Liver (tissue), 9 donors: ENCODE measurements around the gene PSMC3. TPM values are rescaled to one million over a fixed set of nuclear protein-coding genes. Genes with fewer than 3 reads are reported as not detected.

Source experiments
- DNase-seq: peaks from one replicate; pipeline ENCODE4 v3.0.0-alpha.2; 2017; ENCODE audit warnings: low spot score
- H3K27ac ChIP-seq, 2 donors: one replicate each; pipeline ENCODE4 v1.7.0; 2013; ENCODE audit warnings: inconsistent platforms in 2 of 2, low read length in 2 of 2, control low read depth in 1 of 2, low read depth in 1 of 2, mild to moderate bottlenecking in 1 of 2
- H3K27me3 ChIP-seq, 4 donors: one replicate each; pipeline versions ENCODE4 v1.6.1 to v1.7.0; 2013; ENCODE audit warnings: low read length in 3 of 4, inconsistent platforms in 1 of 4, mild to moderate bottlenecking in 1 of 4, moderate library complexity in 1 of 4; ENCODE audit not compliant: control insufficient read depth in 4 of 4, insufficient read depth in 4 of 4
- H3K36me3 ChIP-seq, 4 donors: one replicate each; pipeline versions ENCODE4 v1.6.1 to v1.7.0; 2013; ENCODE audit warnings: low read length in 3 of 4, mild to moderate bottlenecking in 3 of 4, low read depth in 1 of 4, moderate library complexity in 1 of 4; ENCODE audit not compliant: control insufficient read depth in 4 of 4, insufficient read depth in 3 of 4
- H3K4me1 ChIP-seq, 4 donors: one replicate each; pipeline versions ENCODE4 v1.6.1 to v1.7.0; 2013; ENCODE audit warnings: low read length in 3 of 4, mild to moderate bottlenecking in 3 of 4, moderate library complexity in 1 of 4; ENCODE audit not compliant: control insufficient read depth in 4 of 4, insufficient read depth in 4 of 4
- H3K4me3 ChIP-seq, 3 donors: one replicate each; pipeline versions ENCODE4 v1.6.1 to v1.7.0; 2013; ENCODE audit warnings: low read length in 3 of 3, control low read depth in 1 of 3, low read depth in 1 of 3, mild to moderate bottlenecking in 1 of 3
- H3K9ac ChIP-seq, 2 donors: one replicate each; pipeline ENCODE4 v1.7.0; 2013; ENCODE audit warnings: low read length in 2 of 2, mild to moderate bottlenecking in 2 of 2, moderate library complexity in 2 of 2, control low read depth in 1 of 2, low read depth in 1 of 2
- H3K9me3 ChIP-seq, 4 donors: one replicate each; pipeline versions ENCODE4 v1.6.1 to v1.7.0; 2013; ENCODE audit warnings: low read length in 3 of 4; ENCODE audit not compliant: control insufficient read depth in 4 of 4
- ATF3 ChIP-seq: IDR thresholded peaks from 2 replicates; pipeline ENCODE4 v1.6.1; 2016; ENCODE audit warnings: antibody characterized with exemption
- CTCF ChIP-seq: fragments of 150-350 bp; IDR thresholded peaks from 2 replicates; pipeline ENCODE4 v1.5.1; 2017; ENCODE audit warnings: improper control_type of control experiment, low read depth, low read length; ENCODE audit not compliant: missing input control
- EGR1 ChIP-seq, 2 donors: IDR thresholded peaks; 2 replicates each; pipeline ENCODE4 v1.6.1; 2016 to 2018; ENCODE audit warnings: antibody characterized with exemption in 2 of 2, low read depth in 2 of 2
- FOXA1 ChIP-seq: IDR thresholded peaks from 2 replicates; pipeline ENCODE4 v1.6.1; 2016; ENCODE audit warnings: antibody characterized with exemption
- FOXA2 ChIP-seq: IDR thresholded peaks from 2 replicates; pipeline ENCODE4 v1.6.1; 2016; ENCODE audit warnings: antibody characterized with exemption
- GABPA ChIP-seq, 2 donors: IDR thresholded peaks in 1 of 2; conservative IDR thresholded peaks in 1 of 2; 2 replicates each; pipeline ENCODE4 v1.6.1; 2016; ENCODE audit warnings: antibody characterized with exemption in 2 of 2, mild to moderate bottlenecking in 1 of 2, moderate library complexity in 1 of 2
- HNF4A ChIP-seq, 2 donors: conservative IDR thresholded peaks; 2 replicates each; pipeline ENCODE4 v1.6.1; 2016; ENCODE audit warnings: antibody characterized with exemption in 2 of 2, mild to moderate bottlenecking in 2 of 2
- HNF4G ChIP-seq: IDR thresholded peaks from 2 replicates; pipeline ENCODE4 v1.6.1; 2016; ENCODE audit warnings: antibody characterized with exemption
- JUND ChIP-seq, 2 donors: IDR thresholded peaks; 2 replicates each; pipeline ENCODE4 v1.6.1; 2016; ENCODE audit warnings: antibody characterized with exemption in 2 of 2
- MAX ChIP-seq: IDR thresholded peaks from 2 replicates; pipeline ENCODE4 v1.6.1; 2016; ENCODE audit warnings: antibody characterized with exemption
- NR2F2 ChIP-seq: IDR thresholded peaks from 2 replicates; pipeline ENCODE4 v1.6.1; 2016; ENCODE audit warnings: antibody characterized with exemption
- RAD21 ChIP-seq, 2 donors: IDR thresholded peaks; 2 replicates each; pipeline ENCODE4 v1.6.1; 2016; ENCODE audit warnings: antibody characterized with exemption in 2 of 2, mild to moderate bottlenecking in 2 of 2
- REST ChIP-seq: IDR thresholded peaks from 2 replicates; pipeline ENCODE4 v1.6.1; 2016; ENCODE audit warnings: antibody characterized with exemption, mild to moderate bottlenecking
- RXRA ChIP-seq, 2 donors: IDR thresholded peaks; 2 replicates each; pipeline ENCODE4 v1.6.1; 2017 to 2018; ENCODE audit warnings: antibody characterized with exemption in 2 of 2, mild to moderate bottlenecking in 1 of 2
- SP1 ChIP-seq: IDR thresholded peaks from 2 replicates; pipeline ENCODE4 v1.6.1; 2018; ENCODE audit warnings: antibody characterized with exemption, mild to moderate bottlenecking
- TAF1 ChIP-seq: conservative IDR thresholded peaks from 2 replicates; pipeline ENCODE4 v1.6.1; 2016; ENCODE audit warnings: antibody characterized with exemption, mild to moderate bottlenecking
- YY1 ChIP-seq: IDR thresholded peaks from 2 replicates; pipeline ENCODE4 v1.6.1; 2016; ENCODE audit warnings: antibody characterized with exemption, mild to moderate bottlenecking
- WGBS: extraction: QIAGEN DNeasy Blood & Tissue Kit; methylation state at CpG from one replicate; pipeline ENCODE4 v1.1.7; 2013; 5-methylcytosine and 5-hydroxymethylcytosine counted together
- polyA plus RNA-seq, 2 donors: library from polyadenylated mRNA; stranded (reverse) in 1 of 2; unstranded in 1 of 2; fragments of 200-250 nt in 1 of 2; fragments of >200 nt in 1 of 2; fragmentation: Nextera tagmentation in 1 of 2; extraction: Ambion mirVana in 1 of 2; gene quantifications; one replicate each; pipeline versions ENCODE4 v1.2.1 to v1.2.3, GENCODE V29; 2013 to 2015
- total RNA-seq, 2 donors: library from RNA; depleted of rRNA; stranded (reverse); fragments of >200 nt; gene quantifications; one replicate each; pipeline ENCODE4 v1.2.3, GENCODE V29; 2014
- TF ChIP-seq, protein P1 (sequence below): IDR thresholded peaks from 2 replicates; pipeline ENCODE4 v1.6.1; 2016; ENCODE audit warnings: antibody characterized with exemption
- donor health status: healthy.
- donor health status: healthy.
- donor health status: healthy.
- donor health status: healthy.
- donor health status: healthy.

PSMC3 gene
- total and polyA plus RNA-seq, 4 donors: 58.0 to 110 (median 103) TPM

- no peak within 1 kb of the TSS for H3K4me3 ChIP-seq
- H3K27ac ChIP-seq: no peak within 1 kb of the TSS
- H3K9ac ChIP-seq: no peak within 1 kb of the TSS
- 93% methylated on average over 32 of the region's 32 CpGs for WGBS
- no peaks in the 10 kb centered on the region for H3K27me3 ChIP-seq
- DNase-seq: no peak
- H3K9me3 ChIP-seq: no peaks in the 10 kb centered on the region
- no peak for TF ChIP-seq NR2F2
- no peak for TF ChIP-seq CTCF
- TF ChIP-seq EGR1 (IDR thresholded peaks at IDR 0.05; ENCODE audit: low read depth in 2 of 2): no peak
- TF ChIP-seq HNF4G: no peak
- TF ChIP-seq SP1: no peak
- no peak for TF ChIP-seq FOXA2
- no peak for TF ChIP-seq YY1
- no peak for TF ChIP-seq RAD21 (IDR thresholded peaks at IDR 0.05)
- TF ChIP-seq, protein P1, sequence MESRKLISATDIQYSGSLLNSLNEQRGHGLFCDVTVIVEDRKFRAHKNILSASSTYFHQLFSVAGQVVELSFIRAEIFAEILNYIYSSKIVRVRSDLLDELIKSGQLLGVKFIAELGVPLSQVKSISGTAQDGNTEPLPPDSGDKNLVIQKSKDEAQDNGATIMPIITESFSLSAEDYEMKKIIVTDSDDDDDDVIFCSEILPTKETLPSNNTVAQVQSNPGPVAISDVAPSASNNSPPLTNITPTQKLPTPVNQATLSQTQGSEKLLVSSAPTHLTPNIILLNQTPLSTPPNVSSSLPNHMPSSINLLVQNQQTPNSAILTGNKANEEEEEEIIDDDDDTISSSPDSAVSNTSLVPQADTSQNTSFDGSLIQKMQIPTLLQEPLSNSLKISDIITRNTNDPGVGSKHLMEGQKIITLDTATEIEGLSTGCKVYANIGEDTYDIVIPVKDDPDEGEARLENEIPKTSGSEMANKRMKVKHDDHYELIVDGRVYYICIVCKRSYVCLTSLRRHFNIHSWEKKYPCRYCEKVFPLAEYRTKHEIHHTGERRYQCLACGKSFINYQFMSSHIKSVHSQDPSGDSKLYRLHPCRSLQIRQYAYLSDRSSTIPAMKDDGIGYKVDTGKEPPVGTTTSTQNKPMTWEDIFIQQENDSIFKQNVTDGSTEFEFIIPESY: no peak
- no peak for TF ChIP-seq GABPA (IDR thresholded peaks at IDR 0.05 in 1 of 2, conservative IDR thresholded peaks at IDR 0.05 in 1 of 2)
- TF ChIP-seq FOXA1: no peak
- no peak for TF ChIP-seq RXRA (IDR thresholded peaks at IDR 0.05)
- no peak for TF ChIP-seq HNF4A (conservative IDR thresholded peaks at IDR 0.05)
- no peak for TF ChIP-seq ATF3
- no peak for TF ChIP-seq TAF1
- no peak for TF ChIP-seq MAX
- no peak for TF ChIP-seq JUND (IDR thresholded peaks at IDR 0.05)
- TF ChIP-seq REST: no peak
- no peaks in the 10 kb centered on the region for H3K36me3 ChIP-seq
- peaks cover 2 to 9% (median 5%) of the 10 kb centered on the region in 4 donors for H3K4me1 ChIP-seq
Observed at GRCh38 chr11:47448566-47449427, 22.6 kb upstream of the PSMC3 start, which contains the start of gene RAPSN. RAPSN (minus strand) TSS chr11:47449136; CDS start chr11:47448964, 172 bp downstream.
